NCI-H2171 treated with DMSO at 0.1 percent for 48 hours (cell line): Measurements from ENCODE around the gene SERPINB1.
A peak's percentile ranks its signal among the peaks of the same experiment; 100 is the strongest.

ENCODE experiments used
- DNase-seq: peaks from one replicate; lab custom pipeline; 2025; lab: John Stamatoyannopoulos, UW

SERPINB1 gene

GRCh38 chr6:2848851-2849250 lies 7.2 kb upstream of the SERPINB1 start:
- DNase-seq, result no peak

GRCh38 chr6:2845880-2846208 lies 4.2 kb upstream of the SERPINB1 start:
- no peak for DNase-seq

GRCh38 chr6:2844008-2844407 lies 2.3 kb upstream of the SERPINB1 start:
- no peak for DNase-seq

GRCh38 chr6:2843138-2843740 lies 1.6 kb upstream of the SERPINB1 start:
- DNase-seq, result no peak

GRCh38 chr6:2842139-2842552 lies 483 bp upstream of the SERPINB1 start:
- no peak for DNase-seq

GRCh38 chr6:2840749-2841061 lies 958 bp downstream of the SERPINB1 start:
- DNase-seq, result no peak

GRCh38 chr6:2839982-2840748 lies 1.5 kb downstream of the SERPINB1 start:
- DNase-seq, result no peak

GRCh38 chr6:2839195-2839981 lies 2.3 kb downstream of the SERPINB1 start:
- no peak for DNase-seq

- no peak for DNase-seq
Measured at GRCh38 chr6:2838251-2838650, 3.4 kb downstream of the SERPINB1 start.

- DNase-seq, result no peak
Measured at GRCh38 chr6:2834262-2834661, 7.4 kb downstream of the SERPINB1 start.

GRCh38 chr6:2831392-2831791 lies 10.3 kb downstream of the SERPINB1 start:
- DNase-seq, result no peak

GRCh38 chr6:2830183-2830582 lies 11.5 kb downstream of the SERPINB1 start:
- DNase-seq, result no peak

- DNase-seq, result no peak
Measured at GRCh38 chr6:2829253-2829652, 12.4 kb downstream of the SERPINB1 start.

- DNase-seq, result no peak
Measured at GRCh38 chr6:2828629-2829028, 13.0 kb downstream of the SERPINB1 start.

- DNase-seq, result no peak
Measured at GRCh38 chr6:2827142-2827541, 14.5 kb downstream of the SERPINB1 start.

GRCh38 chr6:2826131-2826530 lies 15.5 kb downstream of the SERPINB1 start:
- no peak for DNase-seq

- DNase-seq, result peak; percentile 80
Measured at GRCh38 chr6:2823104-2823850, 18.4 kb downstream of the SERPINB1 start.

GRCh38 chr6:2821554-2821953 lies 20.1 kb downstream of the SERPINB1 start:
- no peak for DNase-seq

- DNase-seq, result no peak
Measured at GRCh38 chr6:2820415-2820814, 21.2 kb downstream of the SERPINB1 start.

- no peak for DNase-seq
Measured at GRCh38 chr6:2819978-2820377, 21.7 kb downstream of the SERPINB1 start.

GRCh38 chr6:2819115-2819514 lies 22.5 kb downstream of the SERPINB1 start:
- no peak for DNase-seq

- no peak for DNase-seq
Measured at GRCh38 chr6:2818593-2818992, 23.1 kb downstream of the SERPINB1 start.
